Stimulated activated CD8-positive, alpha-beta memory T cell treated with anti-CD3 and anti-CD28 coated beads, Interleukin-12 subunit alpha, Interleukin-12 subunit beta, amount 100 ng/mL, for 24 hours (primary cell): ENCODE results near the gene BCCIP.

Source experiments
- DNase-seq: peaks from one replicate; pipeline ENCODE4 v3.0.0-alpha.2; 2020; ENCODE audit errors: extremely low read depth

Gene BCCIP

GRCh38 chr10:125797994-125798662, 25.2 kb upstream of the BCCIP start:
- no peak for DNase-seq

DNA sequence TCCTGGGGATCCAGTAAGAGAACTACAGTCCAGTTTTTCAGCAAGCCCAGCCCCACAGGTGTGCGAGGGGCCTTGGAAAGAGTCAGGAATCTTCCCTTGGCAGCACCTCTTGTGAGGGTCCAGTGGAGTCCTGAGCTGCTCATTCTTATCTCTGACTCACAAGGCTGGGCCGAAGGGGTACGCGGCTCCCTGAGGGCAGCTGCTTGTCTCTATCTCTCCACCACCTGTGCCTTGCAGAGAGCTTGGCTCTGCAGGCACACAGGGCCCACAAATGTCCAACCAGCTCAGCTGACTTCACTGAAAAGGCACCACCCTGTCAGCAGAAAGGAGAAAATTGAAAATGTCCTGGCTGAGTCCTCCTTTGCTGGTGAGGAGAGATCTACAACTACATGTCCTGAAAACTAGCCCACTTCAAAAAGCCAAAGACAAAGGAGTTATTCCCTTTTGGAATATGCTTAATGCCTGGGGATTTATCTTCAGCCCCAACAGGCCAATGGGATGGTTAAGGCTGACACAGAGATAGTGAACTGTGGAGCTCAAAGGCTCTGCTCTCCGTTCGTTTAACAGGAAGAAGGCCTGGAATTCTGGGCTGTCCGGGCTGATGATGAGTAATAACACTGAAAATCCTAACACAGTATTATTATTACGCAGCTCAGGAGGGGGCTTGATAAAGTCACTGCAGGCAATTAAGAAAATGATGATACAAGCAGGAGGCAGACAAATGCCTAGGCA, 23.7 kb upstream of the BCCIP start:
- no peak for DNase-seq

DNA sequence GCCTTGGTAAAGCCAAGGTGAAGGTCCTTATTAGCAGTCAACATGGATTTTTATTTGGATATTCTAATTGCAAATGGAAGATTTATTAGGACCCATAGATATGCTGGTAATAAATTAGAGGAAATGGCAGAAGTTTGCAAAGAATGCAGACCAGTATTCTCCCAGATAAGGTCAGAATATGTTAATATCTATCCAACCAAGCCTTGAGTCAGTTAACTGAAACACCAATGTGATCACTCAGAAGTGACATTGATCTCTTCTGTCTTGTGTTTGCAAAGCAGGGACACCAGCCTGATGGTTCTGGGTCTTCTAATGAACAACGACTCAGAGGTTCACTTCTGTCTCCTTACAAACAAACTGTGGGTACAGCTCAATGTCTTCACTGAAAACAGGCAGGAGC, 21.8 kb upstream of the BCCIP start:
- DNase-seq = no peak

DNA sequence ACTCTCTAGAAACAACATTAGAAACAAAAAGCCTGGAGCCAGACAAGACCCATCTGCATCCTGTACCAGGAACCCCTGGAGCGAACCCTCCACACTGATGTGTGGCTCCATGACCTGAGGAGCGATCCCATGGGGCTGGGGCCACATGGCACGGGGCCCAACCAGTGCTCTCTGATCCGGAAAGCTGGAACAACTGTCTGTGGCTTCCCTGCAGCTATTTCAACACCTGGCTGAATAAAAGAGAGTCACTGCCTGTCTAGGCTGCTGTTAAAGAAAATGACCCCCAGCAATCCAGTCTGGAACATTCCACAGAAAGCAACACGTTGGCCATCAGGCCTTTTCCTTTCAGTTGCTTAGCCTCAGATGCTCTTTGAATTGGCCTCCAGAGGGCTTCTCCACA, 21.2 kb upstream of the BCCIP start:
- DNase-seq = no peak

DNA sequence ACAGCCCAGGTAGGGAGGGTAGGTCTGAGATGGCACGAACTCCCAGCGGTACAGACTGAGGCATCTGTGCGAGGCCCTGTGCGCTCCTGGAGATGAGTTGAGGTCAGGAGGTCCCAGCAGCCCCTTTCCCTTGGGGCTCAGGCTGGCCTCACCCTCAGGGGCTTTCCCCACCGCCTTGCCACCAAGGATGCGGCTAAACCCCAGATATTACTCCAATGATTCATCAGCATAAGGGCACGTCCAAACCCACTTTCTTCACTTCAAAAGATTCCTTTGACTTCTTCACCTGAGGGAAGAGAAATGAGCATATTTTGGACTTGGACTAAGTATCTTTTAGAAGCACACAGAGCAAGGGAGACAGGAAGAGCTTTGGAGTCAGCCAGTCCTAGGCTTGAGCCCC, 20.6 kb upstream of the BCCIP start:
- DNase-seq = no peak

GRCh38 chr10:125808047-125808446, 15.3 kb upstream of the BCCIP start:
- DNase-seq = no peak

DNA sequence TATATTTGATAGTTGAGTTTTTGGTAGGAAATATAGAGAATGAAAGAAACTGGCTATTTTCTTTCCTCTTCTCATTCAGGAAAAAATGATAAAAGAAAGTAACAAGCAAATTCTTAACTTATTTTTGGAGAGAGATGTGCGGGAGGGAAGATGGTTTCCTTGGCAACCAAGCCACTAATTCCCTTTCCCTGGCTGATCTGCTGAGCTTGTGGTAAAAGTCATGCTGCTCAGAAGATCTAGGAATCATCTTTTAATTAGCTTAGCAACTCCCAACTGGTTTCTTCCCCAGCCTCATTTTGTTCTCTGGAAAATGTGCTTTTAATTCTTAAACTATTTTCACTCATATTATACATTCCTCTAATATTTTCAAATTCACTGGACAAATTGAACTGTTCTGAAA, 12.1 kb upstream of the BCCIP start:
- no peak for DNase-seq

DNA sequence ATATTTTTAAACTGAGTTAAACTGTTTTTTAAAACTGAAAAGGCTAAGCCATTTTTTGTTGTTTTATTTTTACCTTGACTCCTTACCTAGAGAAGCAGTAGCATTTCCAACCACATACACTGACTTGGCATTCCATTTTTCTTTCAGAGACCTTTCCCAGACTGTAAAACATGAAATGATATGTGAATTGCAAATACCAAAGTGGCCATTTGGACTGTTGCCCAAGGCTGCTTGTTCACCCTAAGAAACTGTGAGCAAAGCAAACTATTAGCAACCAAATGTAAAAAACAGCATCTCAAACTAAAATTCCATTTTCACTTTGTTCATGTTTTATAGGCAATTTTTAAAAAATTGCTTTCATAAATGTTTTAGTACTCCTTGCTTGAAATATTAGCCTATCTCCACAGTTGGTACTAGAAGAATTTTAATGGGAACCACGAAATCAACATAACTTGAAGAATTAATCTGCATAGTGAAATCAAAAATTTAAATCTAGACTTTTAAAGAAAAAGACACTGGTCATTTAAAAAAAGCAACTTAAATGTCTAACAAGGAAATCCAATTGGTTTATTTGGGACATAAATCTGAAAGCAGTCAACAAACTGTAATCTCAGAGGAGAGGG, 11.1 kb upstream of the BCCIP start:
- DNase-seq = no peak

DNA sequence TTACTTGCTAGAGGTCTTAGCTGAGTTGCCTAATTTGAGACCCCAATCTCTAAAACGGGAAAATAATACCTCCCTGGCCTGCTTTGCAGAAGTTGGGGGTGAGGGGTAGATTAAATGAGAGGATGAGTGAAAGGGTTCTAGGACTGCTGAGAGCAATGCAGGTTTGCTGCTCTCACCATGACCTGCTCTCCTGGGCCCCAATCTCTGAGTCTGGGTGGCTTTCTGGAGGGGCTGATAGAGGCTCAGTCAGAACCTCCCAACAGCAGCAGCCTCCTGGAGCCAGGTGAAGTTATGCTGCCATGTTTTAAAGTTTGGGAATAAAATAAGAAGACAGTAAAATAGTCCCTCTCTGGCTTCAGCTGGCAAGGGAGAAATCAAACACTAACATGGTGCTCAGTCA, 7.6 kb upstream of the BCCIP start:
- no peak for DNase-seq

DNA sequence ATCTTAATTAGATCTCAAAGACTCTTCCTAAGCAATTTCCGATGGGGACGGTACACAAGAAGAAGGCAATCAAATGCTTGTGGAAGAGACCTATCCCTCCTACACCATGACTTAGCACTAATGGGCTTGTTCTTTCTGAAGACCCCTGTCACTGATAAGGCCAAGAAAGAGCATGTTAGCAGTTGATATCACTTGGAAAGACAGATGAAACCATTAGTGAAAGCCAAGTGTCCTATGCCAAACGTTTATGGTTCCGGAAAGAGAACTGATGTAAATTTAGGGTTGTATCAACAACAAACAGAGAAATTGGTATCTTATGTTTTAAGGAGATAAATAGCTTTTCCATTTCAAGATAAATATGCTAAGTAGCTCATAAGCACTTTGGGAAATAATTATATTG, 6.8 kb upstream of the BCCIP start:
- no peak for DNase-seq

GRCh38 chr10:125817337-125817946, 5.9 kb upstream of the BCCIP start:
- DNase-seq = no peak

- DNase-seq = no peak
Measured at GRCh38 chr10:125820701-125821100, 2.6 kb upstream of the BCCIP start.

- DNase-seq = no peak
Measured at GRCh38 chr10:125823663-125824251, 411 bp downstream of the BCCIP start.

- DNase-seq = no peak
Measured at GRCh38 chr10:125824736-125825135, 1.4 kb downstream of the BCCIP start.

DNA sequence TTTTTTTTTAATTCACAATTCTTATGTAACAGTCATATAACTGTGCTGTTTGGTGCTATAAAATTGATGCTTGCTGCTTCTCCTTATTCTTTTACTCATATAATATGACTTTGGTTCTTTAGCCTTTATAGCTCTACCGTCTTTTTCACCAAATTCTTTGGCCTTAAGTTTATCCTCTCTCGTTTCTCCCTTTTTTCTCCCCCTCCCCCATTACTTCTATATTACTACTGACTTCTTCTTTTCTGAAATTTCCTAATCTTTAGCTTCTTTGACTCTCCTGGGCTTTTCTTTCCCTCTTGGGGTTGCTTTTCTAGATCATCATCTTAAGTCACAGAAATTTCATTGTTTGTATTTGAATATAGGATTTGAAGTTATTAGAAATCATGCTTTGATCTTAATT, 3.8 kb downstream of the BCCIP start:
- no peak for DNase-seq

- no peak for DNase-seq
Measured at GRCh38 chr10:125828311-125828710, 5.0 kb downstream of the BCCIP start.

DNA sequence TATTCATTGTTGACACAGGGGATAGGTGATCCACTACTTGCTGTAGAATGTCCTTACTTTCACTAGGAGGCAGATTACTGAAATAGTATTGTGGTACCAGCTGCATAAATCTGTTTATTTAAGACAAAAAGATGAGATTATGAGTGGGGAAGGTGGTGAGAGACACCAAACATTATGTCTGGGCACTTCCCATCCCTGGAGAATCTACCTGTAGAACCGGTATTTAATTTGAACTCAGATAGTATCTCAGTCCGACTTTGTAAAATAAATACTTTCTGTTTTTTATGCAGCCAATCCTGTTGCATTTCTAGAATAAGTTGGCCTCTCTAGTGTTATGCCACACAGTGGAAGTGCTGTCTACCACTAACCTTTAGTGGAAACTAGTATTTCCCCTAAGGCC, 13.4 kb downstream of the BCCIP start:
- DNase-seq = no peak

DNA sequence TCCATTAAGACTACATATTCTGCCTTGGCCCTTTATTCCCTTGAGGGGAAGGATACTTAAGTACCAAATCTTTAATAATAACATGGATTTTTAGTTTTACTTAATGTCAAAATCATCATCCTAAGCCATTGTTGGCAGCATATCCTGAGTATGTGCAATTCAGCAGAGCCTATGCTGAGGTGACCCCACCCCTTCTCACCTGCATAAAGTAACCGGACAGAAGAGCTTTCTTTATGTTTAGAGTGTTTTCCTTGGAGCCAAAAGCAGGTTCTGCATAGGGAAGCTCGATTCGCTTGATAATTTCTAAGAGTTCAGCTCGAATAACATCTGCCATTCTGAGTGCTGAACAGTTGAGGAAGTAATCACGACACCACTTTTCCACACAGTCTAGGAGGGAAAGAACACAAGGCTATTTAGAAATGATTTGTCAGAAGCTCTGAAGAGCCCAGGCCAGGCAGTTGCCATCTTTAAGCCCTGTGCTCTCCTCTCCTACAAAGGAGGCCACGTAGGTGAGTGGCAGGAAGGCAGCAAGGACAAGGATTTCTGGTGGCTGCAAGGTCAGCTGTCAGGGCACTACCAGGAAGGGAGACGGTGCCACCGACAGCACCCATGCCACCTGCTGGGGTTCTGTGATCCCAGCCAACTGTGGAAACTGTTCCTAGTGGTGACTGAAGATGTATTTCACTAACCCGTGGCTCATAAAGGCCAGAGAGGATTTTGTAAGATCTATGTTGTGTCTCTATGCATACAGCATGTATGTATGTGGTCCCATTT, 15.6 kb downstream of the BCCIP start:
- DNase-seq = no peak

DNA sequence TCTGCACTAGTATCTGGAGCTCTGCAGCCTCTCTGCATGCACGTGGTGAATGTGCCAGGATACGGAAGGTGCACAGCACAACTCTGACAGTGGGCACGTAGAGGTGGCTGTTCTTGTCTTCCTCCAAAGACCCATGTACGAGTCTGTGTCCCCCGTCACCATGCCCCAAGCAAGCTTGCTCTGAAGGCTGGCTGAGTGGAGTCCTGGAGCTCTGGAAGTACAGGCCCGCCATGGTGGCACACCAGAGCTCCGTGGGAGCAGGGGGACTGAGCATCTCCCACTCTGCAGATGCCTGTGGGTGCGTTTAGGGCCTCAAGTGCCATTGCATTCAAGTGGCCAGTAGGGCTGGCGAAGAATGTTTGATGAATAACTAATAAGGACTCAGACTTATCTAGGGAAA, 17.1 kb downstream of the BCCIP start:
- no peak for DNase-seq

- no peak for DNase-seq
Measured at GRCh38 chr10:125840955-125841354, 17.6 kb downstream of the BCCIP start.

DNA sequence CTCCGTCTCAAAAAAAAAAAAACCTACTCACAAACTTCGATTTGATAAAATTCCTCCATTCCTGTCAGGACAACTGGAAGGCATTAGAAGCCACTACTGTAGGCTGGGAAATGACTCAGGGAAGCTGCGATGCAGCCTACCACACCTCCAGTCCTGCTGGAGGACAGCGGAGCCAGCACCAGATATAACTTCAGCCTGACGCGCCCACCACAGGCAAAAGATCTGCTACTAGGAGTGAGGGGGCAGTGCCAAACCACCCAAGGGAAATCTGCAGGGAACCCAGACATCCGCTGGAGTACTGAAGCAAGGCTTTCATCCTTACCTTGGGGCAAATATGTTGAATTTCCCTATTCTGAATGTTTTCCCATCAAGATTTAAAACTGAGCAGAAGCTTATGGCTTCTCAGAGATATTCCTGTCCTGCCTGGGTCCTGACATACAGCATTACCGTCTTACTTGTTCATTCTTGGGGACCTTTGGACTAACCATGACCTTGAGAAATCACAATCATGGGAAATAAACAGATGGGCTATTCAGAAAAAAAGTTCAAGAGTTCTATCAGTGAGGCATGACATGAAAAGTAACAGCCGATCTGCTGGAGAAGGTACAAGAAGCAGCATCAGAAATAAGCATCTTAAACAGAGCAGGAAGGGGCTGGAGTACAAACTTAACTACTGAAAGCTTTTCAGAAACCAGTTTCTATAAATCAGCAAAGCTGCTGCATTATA, 20.4 kb downstream of the BCCIP start:
- no peak for DNase-seq
